ENCODE results near the gene SDR42E2.

- TF ChIP-seq CTCF (IDR thresholded peaks at IDR 0.05; ENCODE audit: insufficient read depth, low read length, poor library complexity, severe bottlenecking): no peak
- TF ChIP-seq EZH2phosphoT487 (conservative IDR thresholded peaks at IDR 0.05; ENCODE audit: low read length): no peak
Measured at GRCh38 chr16:22240023-22240710, 77.9 kb downstream of the SDR42E2 start.

Measured in SU-DHL-6 (cell line).